GM12891 (cell line): Measurements from ENCODE around the gene NCAM1.
"Not testable (repeated sequence)": the region's sequence is repeated elsewhere in the genome, so short reads cannot be mapped to it uniquely, and the experiment has no call there.

Source experiments
- DNase-seq: peaks from one replicate; pipeline ENCODE4 v3.0.0; 2011; ENCODE audit warnings: low spot score; ENCODE audit not compliant: insufficient read length
- FAIRE-seq: peaks from 2 replicates; lab custom pipeline; 2011; peaks lifted over from hg19 to GRCh38; lab: Jason Lieb, UNC
- PAX5 ChIP-seq: IDR thresholded peaks from 2 replicates; pipeline ENCODE4 v1.6.1; 2011; ENCODE audit warnings: low read length, moderate library complexity, mild to moderate bottlenecking; ENCODE audit not compliant: insufficient read depth, severe bottlenecking
- POLR2A ChIP-seq: IDR thresholded peaks from 2 replicates; pipeline ENCODE4 v1.6.1; 2011; ENCODE audit warnings: low read depth, low read length, control low read depth
- POLR2AphosphoS5 ChIP-seq: IDR thresholded peaks from 2 replicates; pipeline ENCODE4 v1.6.1; 2011; ENCODE audit warnings: low read depth, low read length, control low read depth
- POU2F2 ChIP-seq: IDR thresholded peaks from 2 replicates; pipeline ENCODE4 v1.6.1; 2011; ENCODE audit warnings: low read depth, mild to moderate bottlenecking, control low read depth, low read length, moderate library complexity
- SPI1 ChIP-seq: IDR thresholded peaks from 2 replicates; pipeline ENCODE4 v1.6.1; 2011; ENCODE audit warnings: low read depth, low read length, control low read depth
- TAF1 ChIP-seq: IDR thresholded peaks from 2 replicates; pipeline ENCODE4 v1.6.1; 2011; ENCODE audit warnings: low read depth, low read length, control low read depth

NCAM1 gene

GRCh38 chr11:113046866-113047265 lies 85.6 kb downstream of the NCAM1 start:
- no peak for TF ChIP-seq PAX5
- DNase-seq (no peak), FAIRE-seq (no peak)

DNA sequence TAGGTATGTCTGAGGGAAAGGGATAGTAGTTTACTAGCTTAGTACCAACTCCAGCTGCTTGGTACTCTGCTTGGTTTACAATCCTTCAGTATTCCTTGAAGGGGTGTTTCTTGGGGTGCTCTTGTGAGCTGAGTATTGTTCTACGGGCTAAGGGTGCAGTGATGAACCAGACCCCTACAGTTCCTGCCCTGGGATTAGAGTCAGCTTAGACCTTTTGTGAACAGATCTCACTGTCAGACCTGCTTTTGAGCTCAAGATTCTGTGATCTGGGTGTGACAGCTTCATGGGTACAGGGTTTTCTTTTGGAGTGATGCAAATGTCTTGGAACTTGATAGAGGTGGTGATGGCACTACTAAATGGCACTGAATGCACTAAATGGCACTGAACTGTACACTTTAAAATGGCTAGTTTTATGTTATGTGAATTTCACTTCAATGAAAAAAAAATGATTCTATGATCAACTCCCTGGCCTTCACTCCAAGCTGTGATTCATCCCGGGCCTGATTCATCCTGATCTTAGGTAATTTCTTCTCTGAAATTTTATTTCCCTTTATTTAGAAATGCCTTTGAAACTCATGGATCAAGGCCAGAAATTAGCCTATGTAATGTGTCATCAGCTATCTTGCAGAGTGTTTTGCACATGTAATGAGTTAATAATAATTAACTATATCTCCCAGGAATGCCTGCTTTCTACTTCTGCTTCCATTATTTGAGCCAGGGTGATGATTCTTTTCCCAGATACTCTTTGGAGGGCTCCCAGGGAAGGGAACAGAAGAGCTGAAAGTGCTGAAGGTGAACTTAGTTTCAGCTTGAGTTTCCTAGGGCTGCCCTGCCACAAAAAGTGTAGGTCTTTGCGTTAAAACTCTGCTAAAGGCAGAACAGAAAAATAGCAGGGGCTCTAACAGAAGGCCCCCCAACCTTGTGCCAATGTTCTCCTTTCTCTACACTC lies 87.9 kb downstream of the NCAM1 start:
- DNase-seq: no peak
- no peak for FAIRE-seq
- TF ChIP-seq POLR2A (no peak), SPI1 (no peak), PAX5 (no peak)

GRCh38 chr11:113053042-113053441 lies 91.8 kb downstream of the NCAM1 start:
- FAIRE-seq, DNase-seq: not testable (repeated sequence)

DNA sequence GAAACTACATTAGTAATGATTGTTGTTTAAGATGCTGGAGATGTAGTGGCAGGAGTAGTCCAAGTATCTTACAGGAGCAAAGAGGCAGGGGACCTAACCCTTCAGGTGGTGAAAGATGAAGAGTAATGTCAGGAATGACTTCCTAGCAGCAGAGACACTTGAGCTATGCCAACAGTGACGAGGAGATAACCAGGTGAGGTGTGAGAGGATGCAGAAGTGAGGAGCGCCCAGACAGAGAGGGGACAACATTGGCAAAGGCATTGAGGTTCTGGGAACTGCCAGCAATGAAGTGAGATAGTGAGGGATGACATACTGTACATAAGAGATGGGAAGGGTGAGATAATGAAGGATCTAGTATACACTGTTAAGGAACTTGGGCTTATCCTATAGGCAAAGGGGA lies 95.8 kb downstream of the NCAM1 start:
- TF ChIP-seq TAF1 (no peak), POU2F2 (no peak), SPI1 (no peak), PAX5 (no peak), POLR2A (no peak), POLR2AphosphoS5 (no peak)
- FAIRE-seq (no peak), DNase-seq (no peak)

DNA sequence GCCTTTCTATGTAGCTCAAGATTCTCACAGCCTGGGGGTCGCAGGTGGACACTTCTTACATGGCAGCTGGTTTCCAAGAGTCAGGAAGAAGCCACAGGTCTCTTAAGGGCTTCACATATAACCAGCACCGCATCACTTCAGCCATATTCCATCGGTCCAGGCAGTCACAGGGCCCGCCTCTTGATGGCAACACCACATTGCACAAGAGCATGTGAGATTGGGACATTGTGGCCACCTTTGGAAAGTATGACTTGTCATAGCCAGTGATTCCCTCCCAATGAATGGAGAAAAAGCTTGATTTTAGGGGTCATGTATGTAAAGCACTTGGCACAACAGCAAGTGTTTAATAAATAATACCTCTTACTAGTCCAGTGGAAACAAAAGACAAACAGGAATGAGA lies 98.3 kb downstream of the NCAM1 start:
- TF ChIP-seq POLR2A (no peak), PAX5 (no peak), SPI1 (no peak), TAF1 (no peak), POLR2AphosphoS5 (no peak), POU2F2 (no peak)
- DNase-seq (no peak), FAIRE-seq (no peak)

- no peak for FAIRE-seq
- TF ChIP-seq TAF1: no peak
- no peak for TF ChIP-seq PAX5
- no peak for TF ChIP-seq SPI1
Observed at GRCh38 chr11:113065330-113065729, 104.1 kb downstream of the NCAM1 start.

GRCh38 chr11:113072237-113072858 lies 111.1 kb downstream of the NCAM1 start:
- FAIRE-seq: no peak
- TF ChIP-seq POU2F2: no peak
- no peak for TF ChIP-seq SPI1
- TF ChIP-seq TAF1: no peak
- no peak for TF ChIP-seq POLR2AphosphoS5
- no peak for TF ChIP-seq PAX5
- no peak for TF ChIP-seq POLR2A

More at GRCh38 chr11:113065330-113065729, 104.1 kb downstream of the NCAM1 start:
- DNase-seq: no peak

DNA sequence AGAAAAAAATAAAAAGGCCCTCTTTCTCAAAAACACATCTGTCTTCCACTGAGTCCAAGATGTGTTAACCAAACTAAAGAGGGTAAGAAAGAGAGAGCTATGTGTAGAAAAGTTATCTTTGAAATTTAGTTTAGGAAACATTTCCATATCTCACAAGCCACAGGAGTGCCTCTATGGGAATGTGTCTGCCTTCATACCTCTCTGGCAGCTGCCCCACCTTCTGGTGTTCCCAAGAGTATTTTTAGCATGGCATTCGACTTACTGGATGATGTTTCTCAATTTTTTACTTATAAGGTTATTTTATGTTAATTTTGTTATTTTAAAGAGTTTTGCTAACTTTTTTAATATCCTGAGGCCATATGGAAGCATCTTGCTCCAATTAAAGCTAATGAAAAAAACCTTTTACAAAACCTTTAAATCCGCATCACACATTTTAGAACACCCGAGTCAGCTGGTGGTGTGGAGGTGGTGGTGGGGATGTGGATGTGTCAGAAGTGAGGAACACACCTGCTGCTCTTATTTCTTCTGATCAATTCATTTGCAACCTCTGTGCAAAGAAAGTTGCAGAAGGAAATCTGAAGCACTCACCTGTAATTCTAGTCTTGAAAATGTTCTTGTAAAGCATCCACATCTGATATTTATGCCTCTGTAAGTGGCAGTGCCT lies 112.2 kb downstream of the NCAM1 start:
- no peak for FAIRE-seq
- no peak for DNase-seq

More at GRCh38 chr11:113072237-113072858, 111.1 kb downstream of the NCAM1 start:
- no peak for DNase-seq

GRCh38 chr11:113075586-113076095 lies 114.4 kb downstream of the NCAM1 start:
- no peak for DNase-seq
- no peak for FAIRE-seq
- TF ChIP-seq TAF1: no peak
- no peak for TF ChIP-seq SPI1
- no peak for TF ChIP-seq POU2F2
- TF ChIP-seq PAX5: no peak
- TF ChIP-seq POLR2A: no peak
- no peak for TF ChIP-seq POLR2AphosphoS5

More for the DNA sequence above, 112.2 kb downstream of the NCAM1 start:
- TF ChIP-seq POLR2A (no peak), POLR2AphosphoS5 (no peak), PAX5 (no peak), TAF1 (no peak), SPI1 (no peak), POU2F2 (no peak)

GRCh38 chr11:113077379-113077778 lies 116.2 kb downstream of the NCAM1 start:
- FAIRE-seq (no peak), DNase-seq (no peak)
- no peak for TF ChIP-seq PAX5
- TF ChIP-seq POLR2A: no peak
- TF ChIP-seq SPI1: no peak
- TF ChIP-seq POLR2AphosphoS5: no peak
